DMS153 treated with DMSO at 0.1 percent for 48 hours (cell line): Measurements from ENCODE around the gene TTLL5.
A peak's percentile ranks its signal among the peaks of the same experiment; 100 is the strongest.
"Not testable (repeated sequence)": the region's sequence is repeated elsewhere in the genome, so short reads cannot be mapped to it uniquely, and the experiment has no call there.

ENCODE experiments used
- DNase-seq: peaks from one replicate; lab custom pipeline; 2025; ENCODE audit not compliant: unreplicated experiment; lab: John Stamatoyannopoulos, UW

TTLL5 gene

GRCh38 chr14:75826599-75826998 lies 165.6 kb downstream of the TTLL5 start:
- no peak for DNase-seq

GRCh38 chr14:75827331-75827730 lies 166.3 kb downstream of the TTLL5 start:
- no peak for DNase-seq

- no peak for DNase-seq
These were observed 168.3 kb downstream of the TTLL5 start for GRCh38 chr14:75829316-75829715.

GRCh38 chr14:75831455-75831854 lies 170.4 kb downstream of the TTLL5 start:
- peak; percentile 40 for DNase-seq

- peak; percentile 40 for DNase-seq
These were observed 170.9 kb downstream of the TTLL5 start for GRCh38 chr14:75831952-75832351.

GRCh38 chr14:75832621-75833297 lies 171.7 kb downstream of the TTLL5 start:
- no peak for DNase-seq

GRCh38 chr14:75833326-75834020 lies 172.4 kb downstream of the TTLL5 start:
- no peak for DNase-seq

GRCh38 chr14:75835156-75835725 lies 174.2 kb downstream of the TTLL5 start:
- DNase-seq = no peak

- DNase-seq = no peak
These were observed 174.7 kb downstream of the TTLL5 start for GRCh38 chr14:75835737-75836136.

- DNase-seq = no peak
These were observed 176.2 kb downstream of the TTLL5 start for GRCh38 chr14:75837151-75837787.

GRCh38 chr14:75840911-75841310 lies 179.9 kb downstream of the TTLL5 start:
- no peak for DNase-seq

- DNase-seq = no peak
These were observed 181.5 kb downstream of the TTLL5 start for GRCh38 chr14:75842551-75842950.

- DNase-seq = no peak
These were observed 183.4 kb downstream of the TTLL5 start for GRCh38 chr14:75844486-75844885.

- no peak for DNase-seq
These were observed 184.2 kb downstream of the TTLL5 start for GRCh38 chr14:75845136-75845804.

- not testable (repeated sequence) for DNase-seq
These were observed 185.6 kb downstream of the TTLL5 start for GRCh38 chr14:75846694-75847093.

GRCh38 chr14:75847584-75847983 lies 186.5 kb downstream of the TTLL5 start:
- DNase-seq = no peak

GRCh38 chr14:75848167-75848913 lies 187.3 kb downstream of the TTLL5 start:
- DNase-seq = no peak

- no peak for DNase-seq
These were observed 188.4 kb downstream of the TTLL5 start for GRCh38 chr14:75849300-75849895.

- no peak for DNase-seq
These were observed 190.5 kb downstream of the TTLL5 start for GRCh38 chr14:75851574-75851866.

- no peak for DNase-seq
These were observed 193.2 kb downstream of the TTLL5 start for GRCh38 chr14:75854111-75854799.
